HCT116 (cell line): ENCODE data around the gene RABGAP1.

Experiments used
- ATF3 ChIP-seq: IDR thresholded peaks from 2 replicates; pipeline ENCODE4 v1.6.1; 2012
- CBX3 ChIP-seq: IDR thresholded peaks from 2 replicates; pipeline ENCODE4 v1.6.1; 2012; ENCODE audit warnings: low read depth
- CTCF ChIP-seq, 3 experiments: fragments of 200-600 bp in 1 of 3; sonication (generic) in 1 of 3; IDR thresholded peaks in 2 of 3; conservative IDR thresholded peaks in 1 of 3; 2 replicates each; pipeline ENCODE4 v1.5.1; 2012 to 2017; ENCODE audit warnings: low read depth in 2 of 3, low read length in 2 of 3, antibody characterized with exemption in 1 of 3, borderline replicate concordance in 1 of 3, control low read depth in 1 of 3, mild to moderate bottlenecking in 1 of 3, mixed read lengths in 1 of 3, mixed run types in 1 of 3, moderate library complexity in 1 of 3; ENCODE audit not compliant: insufficient read depth in 1 of 3
- EZH2phosphoT487 ChIP-seq: fragments of 200-600 bp; IDR thresholded peaks from 2 replicates; pipeline ENCODE4 v1.6.1; 2018; ENCODE audit warnings: antibody characterized with exemption, borderline replicate concordance
- MAX ChIP-seq: IDR thresholded peaks from 2 replicates; pipeline ENCODE4 v1.6.1; 2012
- REST ChIP-seq: IDR thresholded peaks from 2 replicates; pipeline ENCODE4 v1.6.1; 2012; ENCODE audit warnings: low read depth
- SIN3A ChIP-seq: IDR thresholded peaks from 2 replicates; pipeline ENCODE4 v1.6.1; 2012; ENCODE audit warnings: low read depth
- TCF7L2 ChIP-seq: IDR thresholded peaks from 2 replicates; pipeline ENCODE4 v1.7.0; 2011; ENCODE audit warnings: borderline replicate concordance, inconsistent platforms; ENCODE audit not compliant: insufficient read depth, insufficient read length; ENCODE audit errors: extremely low read depth

- TF ChIP-seq SIN3A (no peak), CTCF (IDR thresholded peaks at IDR 0.05 in 2 of 3, conservative IDR thresholded peaks at IDR 0.05 in 1 of 3; ENCODE audit: borderline replicate concordance in 1 of 3, insufficient read depth in 1 of 3, low read depth in 2 of 3, low read length in 2 of 3) (peak; percentile 51 to 62 (median 57); a peak in 5 of 6 replicates), MAX (no peak), EZH2phosphoT487 (no peak), CBX3 (no peak), ATF3 (no peak), REST (no peak), TCF7L2 (no peak)
Observed at GRCh38 chr9:123081824-123082223, 141.0 kb downstream of the RABGAP1 start.
